Immature natural killer cell (primary cell): ENCODE measurements around the gene PARK7. TPM values are rescaled to one million over a fixed set of nuclear protein-coding genes. Genes with fewer than 3 reads are reported as not detected.
"Not testable (repeated sequence)": the region's sequence is repeated elsewhere in the genome, so short reads cannot be mapped to it uniquely, and the experiment has no call there.

Experiments used
- DNase-seq, 3 donors: peaks; one replicate each; pipeline ENCODE4 v3.0.0; 2022; ENCODE audit warnings: mixed read lengths in 1 of 3
- H3K27ac Mint-ChIP-seq, 6 donors: one replicate each; pipeline ENCODE4 v1.8.0; 2020; ENCODE audit warnings: mixed read lengths in 6 of 6, mild to moderate bottlenecking in 5 of 6, inconsistent platforms in 4 of 6, moderate library complexity in 3 of 6
- H3K27me3 Mint-ChIP-seq, 3 donors: one replicate each; pipeline ENCODE4 v1.8.0; 2020 to 2021; ENCODE audit warnings: low read depth in 3 of 3, mild to moderate bottlenecking in 3 of 3, mixed read lengths in 3 of 3, moderate library complexity in 3 of 3, inconsistent platforms in 1 of 3
- H3K36me3 Mint-ChIP-seq, 3 donors: one replicate each; pipeline ENCODE4 v1.8.0; 2020; ENCODE audit warnings: mixed read lengths in 3 of 3, inconsistent platforms in 2 of 3, mild to moderate bottlenecking in 2 of 3
- H3K4me1 Mint-ChIP-seq, 2 donors: one replicate each; pipeline ENCODE4 v1.8.0; 2020; ENCODE audit warnings: inconsistent platforms in 2 of 2, mild to moderate bottlenecking in 2 of 2, mixed read lengths in 2 of 2, moderate library complexity in 1 of 2
- H3K4me3 Mint-ChIP-seq, 5 donors: one replicate each; pipeline ENCODE4 v1.8.0; 2020; ENCODE audit warnings: mild to moderate bottlenecking in 5 of 5, mixed read lengths in 5 of 5, inconsistent platforms in 3 of 5, moderate library complexity in 3 of 5
- H3K9me3 Mint-ChIP-seq, 6 donors: one replicate each; pipeline ENCODE4 v1.8.0; 2020; ENCODE audit warnings: mild to moderate bottlenecking in 6 of 6, mixed read lengths in 6 of 6, inconsistent platforms in 4 of 6, moderate library complexity in 3 of 6
- polyA plus RNA-seq, 3 donors: library from polyadenylated mRNA; unstranded; fragments of 300-500 nt; fragmentation: Illumina TruSeq; gene quantifications; one replicate each; pipeline ENCODE4 v1.2.3, GENCODE V29; 2021

Gene PARK7
- polyA plus RNA-seq, 3 donors from 2014 or later = 400 to 579 (median 427) TPM

- peak; percentile 49 to 55 (median 55) for DNase-seq
- no peaks in the 10 kb centered on the region for H3K36me3 Mint-ChIP-seq
- no peaks in the 10 kb centered on the region for H3K9me3 Mint-ChIP-seq
- peak overlapping the region; percentile 83 to 97 (median 93) for H3K27ac Mint-ChIP-seq
- peaks cover 60 to 61% of the 10 kb centered on the region in 2 donors for H3K4me1 Mint-ChIP-seq
- H3K4me3 Mint-ChIP-seq = peak overlapping the region; percentile 71 to 82 (median 77)
- H3K27me3 Mint-ChIP-seq = peaks cover 0 to 8% (median 7%) of the 10 kb centered on the region in 3 donors
These were observed 30.7 kb upstream of the PARK7 start for GRCh38 chr1:7930645-7931445.

GRCh38 chr1:7931446-7931812, 30.1 kb upstream of the PARK7 start:
- Mint-ChIP-seq H3K4me3 (peak overlapping the region; percentile 71 to 82 (median 77)), H3K36me3 (no peaks in the 10 kb centered on the region)

GRCh38 chr1:7932524-7933138, 28.9 kb upstream of the PARK7 start:
- no peak for DNase-seq
- Mint-ChIP-seq H3K4me3 (peak overlapping the region in 1 of 5 donors; percentile 5), H3K27me3 (peaks cover 0 to 5% (median 4%) of the 10 kb centered on the region in 3 donors), H3K4me1 (peaks cover 45 to 48% of the 10 kb centered on the region in 2 donors), H3K36me3 (no peaks in the 10 kb centered on the region), H3K9me3 (no peaks in the 10 kb centered on the region), H3K27ac (peak overlapping the region; percentile 0 to 91 (median 58))

More at GRCh38 chr1:7931446-7931812, 30.1 kb upstream of the PARK7 start:
- peak in 1 of 3 donors; percentile 19 for DNase-seq
- Mint-ChIP-seq H3K27me3 (peaks cover 0 to 8% (median 7%) of the 10 kb centered on the region in 3 donors), H3K4me1 (peaks cover 57% of the 10 kb centered on the region in 2 donors), H3K9me3 (no peaks in the 10 kb centered on the region), H3K27ac (peak overlapping the region; percentile 83 to 97 (median 93))

- H3K9me3 Mint-ChIP-seq = no peaks in the 10 kb centered on the region
- H3K4me1 Mint-ChIP-seq = peaks cover 38 to 52% of the 10 kb centered on the region in 2 donors
- DNase-seq = no peak
- H3K36me3 Mint-ChIP-seq = no peaks in the 10 kb centered on the region
- H3K4me3 Mint-ChIP-seq = no peak overlapping the region
- peaks cover 0 to 8% (median 2%) of the 10 kb centered on the region in 3 donors for H3K27me3 Mint-ChIP-seq
- H3K27ac Mint-ChIP-seq = peak overlapping the region in 1 of 6 donors; percentile 40
These were observed 23.4 kb upstream of the PARK7 start for GRCh38 chr1:7938070-7938469.

- Mint-ChIP-seq H3K27me3 (peaks cover 0 to 6% (median 2%) of the 10 kb centered on the region in 3 donors), H3K36me3 (no peaks in the 10 kb centered on the region), H3K4me3 (peak overlapping the region in 4 of 5 donors; percentile 59 to 98 (median 88)), H3K27ac (peak overlapping the region in 3 of 6 donors; percentile 40 to 83 (median 64)), H3K9me3 (no peaks in the 10 kb centered on the region), H3K4me1 (peaks cover 39 to 55% of the 10 kb centered on the region in 2 donors)
- no peak for DNase-seq
These were observed 21.5 kb upstream of the PARK7 start for GRCh38 chr1:7940034-7940433.

GRCh38 chr1:7940745-7941436, 20.6 kb upstream of the PARK7 start, which contains the start of gene TNFRSF9:
Gene TNFRSF9, minus strand, starts transcription at chr1:7940839. Its CDS starts 845 bp downstream, at chr1:7939994.
- peak in 2 of 3 donors; percentile 32 to 33 for DNase-seq
- H3K9me3 Mint-ChIP-seq = no peaks in the 10 kb centered on the region
- peak within 1 kb of the TSS; percentile 0 to 92 (median 82) for H3K27ac Mint-ChIP-seq
- peak within 1 kb of the TSS; percentile 82 to 98 (median 93) for H3K4me3 Mint-ChIP-seq
- no peaks in the 10 kb centered on the region for H3K36me3 Mint-ChIP-seq
- H3K4me1 Mint-ChIP-seq = peaks cover 39 to 55% of the 10 kb centered on the region in 2 donors
- peaks cover 0 to 6% (median 2%) of the 10 kb centered on the region in 3 donors for H3K27me3 Mint-ChIP-seq

- H3K36me3 Mint-ChIP-seq = no peaks in the 10 kb centered on the region
- H3K9me3 Mint-ChIP-seq = no peaks in the 10 kb centered on the region
- DNase-seq = no peak
- H3K4me1 Mint-ChIP-seq = peaks cover 39 to 55% of the 10 kb centered on the region in 2 donors
- peak overlapping the region; percentile 0 to 87 (median 82) for H3K27ac Mint-ChIP-seq
- peak overlapping the region; percentile 82 to 98 (median 93) for H3K4me3 Mint-ChIP-seq
- peaks cover 0 to 6% (median 2%) of the 10 kb centered on the region in 3 donors for H3K27me3 Mint-ChIP-seq
These were observed 20.1 kb upstream of the PARK7 start for GRCh38 chr1:7941437-7941793.

GRCh38 chr1:7942214-7942921, 19.1 kb upstream of the PARK7 start:
- no peaks in the 10 kb centered on the region for H3K9me3 Mint-ChIP-seq
- H3K27me3 Mint-ChIP-seq = peaks cover 0 to 6% (median 2%) of the 10 kb centered on the region in 3 donors
- peaks cover 39 to 55% of the 10 kb centered on the region in 2 donors for H3K4me1 Mint-ChIP-seq
- DNase-seq = peak; percentile 49 to 55 (median 54)
- H3K27ac Mint-ChIP-seq = peak overlapping the region; percentile 80 to 93 (median 84)
- peak overlapping the region; percentile 82 to 98 (median 93) for H3K4me3 Mint-ChIP-seq
- no peaks in the 10 kb centered on the region for H3K36me3 Mint-ChIP-seq

GRCh38 chr1:7943251-7943650, 18.3 kb upstream of the PARK7 start:
- peak overlapping the region; percentile 81 to 98 (median 84) for H3K4me3 Mint-ChIP-seq
- H3K36me3 Mint-ChIP-seq = no peaks in the 10 kb centered on the region
- no peaks in the 10 kb centered on the region for H3K9me3 Mint-ChIP-seq
- H3K27me3 Mint-ChIP-seq = peaks cover 0 to 6% (median 2%) of the 10 kb centered on the region in 3 donors
- DNase-seq = no peak
- peak overlapping the region; percentile 10 to 93 (median 82) for H3K27ac Mint-ChIP-seq
- peaks cover 36 to 46% of the 10 kb centered on the region in 2 donors for H3K4me1 Mint-ChIP-seq

GRCh38 chr1:7948960-7949359, 12.6 kb upstream of the PARK7 start:
- Mint-ChIP-seq H3K9me3 (no peaks in the 10 kb centered on the region), H3K27ac (peak overlapping the region; percentile 47 to 84 (median 78))

GRCh38 chr1:7952791-7953190, 8.7 kb upstream of the PARK7 start:
- H3K4me3 Mint-ChIP-seq, H3K36me3 Mint-ChIP-seq, DNase-seq, H3K9me3 Mint-ChIP-seq, H3K27ac Mint-ChIP-seq: not testable (repeated sequence)
- H3K4me1 Mint-ChIP-seq = peaks cover 38 to 51% of the 10 kb centered on the region in 2 donors
- peaks cover 8 to 13% (median 12%) of the 10 kb centered on the region in 3 donors for H3K27me3 Mint-ChIP-seq

More at GRCh38 chr1:7948960-7949359, 12.6 kb upstream of the PARK7 start:
- peaks cover 3 to 7% (median 5%) of the 10 kb centered on the region in 3 donors for H3K27me3 Mint-ChIP-seq
- peak overlapping the region in 3 of 5 donors; percentile 21 to 58 (median 49) for H3K4me3 Mint-ChIP-seq
- H3K36me3 Mint-ChIP-seq = no peaks in the 10 kb centered on the region
- H3K4me1 Mint-ChIP-seq = peaks cover 21 to 31% of the 10 kb centered on the region in 2 donors
- peak; percentile 31 to 50 (median 34) for DNase-seq

- H3K4me1 Mint-ChIP-seq = peaks cover 32 to 43% of the 10 kb centered on the region in 2 donors
- H3K27me3 Mint-ChIP-seq = peaks cover 10 to 13% (median 12%) of the 10 kb centered on the region in 3 donors
- H3K27ac Mint-ChIP-seq = peak overlapping the region; percentile 98 to 99 (median 99)
- peak; percentile 93 to 96 (median 95) for DNase-seq
- no peaks in the 10 kb centered on the region for H3K36me3 Mint-ChIP-seq
- H3K9me3 Mint-ChIP-seq = no peaks in the 10 kb centered on the region
- H3K4me3 Mint-ChIP-seq = peak overlapping the region; percentile 88 to 94 (median 91)
These were observed 7.5 kb upstream of the PARK7 start for GRCh38 chr1:7953850-7954609.
